ENCODE results near the gene TNFRSF19.

DNA sequence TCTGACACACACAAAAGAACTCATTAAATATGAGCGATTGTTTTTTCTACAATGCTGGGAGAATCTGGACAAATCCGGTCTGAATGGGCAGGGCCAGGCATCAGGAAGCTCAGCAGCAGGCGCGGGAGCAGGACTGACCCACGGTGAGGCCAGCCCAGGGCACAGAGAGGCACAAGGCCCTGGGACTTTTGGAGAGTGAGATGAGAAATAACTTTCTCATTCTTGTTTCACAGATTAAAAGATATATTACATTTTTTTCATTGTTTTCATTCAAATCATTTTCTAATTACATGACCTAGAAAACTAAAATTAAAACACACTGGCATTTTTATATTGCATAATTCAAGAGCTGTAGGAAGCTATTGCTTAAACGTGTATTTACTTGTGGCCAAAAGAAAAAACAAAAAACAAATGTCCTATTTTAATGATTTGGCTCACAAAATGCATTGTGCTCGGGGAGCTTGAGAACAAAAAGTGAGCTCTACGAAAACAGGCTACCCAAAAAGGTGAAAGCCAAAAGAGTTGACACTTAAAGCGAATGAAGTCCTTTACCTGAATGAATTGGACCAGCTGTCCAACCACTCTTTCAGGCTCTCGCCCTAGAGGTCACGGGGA is 133.1 kb downstream of the TNFRSF19 start:
- TF ChIP-seq, protein P1, sequence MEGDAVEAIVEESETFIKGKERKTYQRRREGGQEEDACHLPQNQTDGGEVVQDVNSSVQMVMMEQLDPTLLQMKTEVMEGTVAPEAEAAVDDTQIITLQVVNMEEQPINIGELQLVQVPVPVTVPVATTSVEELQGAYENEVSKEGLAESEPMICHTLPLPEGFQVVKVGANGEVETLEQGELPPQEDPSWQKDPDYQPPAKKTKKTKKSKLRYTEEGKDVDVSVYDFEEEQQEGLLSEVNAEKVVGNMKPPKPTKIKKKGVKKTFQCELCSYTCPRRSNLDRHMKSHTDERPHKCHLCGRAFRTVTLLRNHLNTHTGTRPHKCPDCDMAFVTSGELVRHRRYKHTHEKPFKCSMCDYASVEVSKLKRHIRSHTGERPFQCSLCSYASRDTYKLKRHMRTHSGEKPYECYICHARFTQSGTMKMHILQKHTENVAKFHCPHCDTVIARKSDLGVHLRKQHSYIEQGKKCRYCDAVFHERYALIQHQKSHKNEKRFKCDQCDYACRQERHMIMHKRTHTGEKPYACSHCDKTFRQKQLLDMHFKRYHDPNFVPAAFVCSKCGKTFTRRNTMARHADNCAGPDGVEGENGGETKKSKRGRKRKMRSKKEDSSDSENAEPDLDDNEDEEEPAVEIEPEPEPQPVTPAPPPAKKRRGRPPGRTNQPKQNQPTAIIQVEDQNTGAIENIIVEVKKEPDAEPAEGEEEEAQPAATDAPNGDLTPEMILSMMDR (IDR thresholded peaks at IDR 0.05 in 4 of 5, conservative IDR thresholded peaks at IDR 0.05 in 1 of 5), result no peak
- no peak for TF ChIP-seq POLR2A (IDR thresholded peaks at IDR 0.05)
